Stimulated activated CD8-positive, alpha-beta memory T cell treated with anti-CD3 and anti-CD28 coated beads, Interleukin-4, amount 100 ng/mL, for 1 hour (primary cell): ENCODE results near the gene C3orf52.

Source experiments
- DNase-seq, 2 donors: peaks; one replicate each; pipeline ENCODE4 v3.0.0-alpha.2; 2020; ENCODE audit warnings: low read depth in 2 of 2, low spot score in 1 of 2

C3orf52 gene

DNA sequence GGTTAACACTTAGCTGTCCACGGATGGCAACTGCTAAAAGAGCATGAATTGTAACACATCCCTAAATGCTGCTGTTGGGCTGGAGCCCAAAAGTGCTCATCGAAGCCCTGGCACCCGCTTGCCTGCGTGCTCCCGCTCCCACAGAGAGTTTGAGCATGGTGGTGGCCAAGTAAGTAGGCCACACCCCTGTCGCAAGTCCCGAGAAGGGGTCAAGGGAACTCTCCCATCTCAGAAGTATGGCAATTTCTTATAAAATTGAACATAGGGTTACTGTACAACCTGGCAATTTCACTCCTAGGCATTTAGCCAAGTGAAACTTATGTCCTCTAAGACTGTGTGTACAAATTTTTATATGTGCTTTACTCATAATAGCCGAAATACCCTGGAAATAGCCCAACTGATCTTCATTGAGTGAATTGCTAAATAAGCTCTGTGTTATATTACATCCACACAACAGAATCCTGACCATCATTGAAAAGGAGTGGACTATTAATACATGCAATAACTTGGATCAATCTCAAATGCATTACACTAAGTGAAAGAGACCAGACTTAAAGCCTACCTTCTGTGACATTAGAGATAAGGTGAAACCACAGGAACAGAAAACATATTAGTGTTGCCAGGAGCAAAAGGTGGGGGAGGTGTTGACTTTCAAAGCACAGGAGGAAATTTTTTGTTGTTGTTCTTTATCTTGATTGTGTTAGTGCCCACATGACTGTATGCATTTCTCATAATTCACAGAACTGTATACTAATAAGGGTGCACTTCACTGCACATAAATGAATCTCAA, 48.3 kb downstream of the C3orf52 start:
- DNase-seq = no peak

DNA sequence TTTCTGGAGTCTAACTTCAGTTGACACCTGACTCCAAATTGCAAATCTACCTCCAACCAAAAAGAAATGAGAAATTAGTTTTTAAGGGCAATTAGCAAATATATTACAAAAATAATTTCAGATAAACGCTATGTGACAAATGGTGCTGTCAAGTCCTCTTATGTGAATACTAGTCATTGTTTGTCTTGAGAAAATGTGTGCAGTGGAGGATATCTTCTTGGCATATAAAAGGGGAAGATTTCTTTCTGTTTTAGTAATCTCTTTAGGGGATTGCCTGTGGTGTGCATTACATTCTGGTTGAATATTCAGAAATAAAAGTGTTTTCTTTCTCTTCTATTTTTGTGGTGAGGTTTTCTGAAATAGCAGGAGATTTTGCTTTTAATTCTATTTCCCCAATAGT, 49.9 kb downstream of the C3orf52 start:
- DNase-seq = no peak

DNA sequence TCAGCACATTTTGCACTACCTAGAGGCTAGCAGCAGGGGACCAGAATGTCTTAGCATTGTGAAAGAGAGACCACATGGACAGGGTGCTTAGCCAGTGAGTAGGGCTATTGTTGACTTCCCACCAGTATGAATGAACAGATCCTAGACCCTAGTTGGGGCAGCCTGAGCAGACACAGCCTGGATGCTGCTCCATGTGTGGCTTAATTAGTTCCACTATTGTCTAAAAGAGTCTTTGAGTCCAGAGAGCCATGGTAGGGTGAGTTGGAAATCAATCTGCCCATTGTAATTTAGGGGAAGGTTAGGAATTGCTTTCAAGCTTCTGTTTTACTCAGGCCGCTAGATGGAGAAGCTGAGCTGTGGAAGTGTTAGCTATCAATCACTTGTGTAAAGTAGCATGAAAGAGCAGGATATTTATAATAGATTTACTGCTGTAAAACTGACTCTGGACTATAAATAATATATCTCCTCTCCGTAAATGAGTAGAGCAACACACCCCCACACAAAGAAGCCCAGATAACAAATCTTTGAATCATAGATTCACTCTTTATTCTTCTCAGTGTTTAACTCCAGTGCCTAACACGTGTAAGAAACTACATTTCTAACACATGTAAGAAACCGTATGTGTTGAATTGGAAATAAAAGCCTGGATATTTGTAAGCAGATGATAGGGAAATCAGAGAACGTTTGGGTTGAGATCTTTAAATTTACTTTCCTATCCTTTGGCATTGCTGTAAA, 50.9 kb downstream of the C3orf52 start:
- DNase-seq = no peak

DNA sequence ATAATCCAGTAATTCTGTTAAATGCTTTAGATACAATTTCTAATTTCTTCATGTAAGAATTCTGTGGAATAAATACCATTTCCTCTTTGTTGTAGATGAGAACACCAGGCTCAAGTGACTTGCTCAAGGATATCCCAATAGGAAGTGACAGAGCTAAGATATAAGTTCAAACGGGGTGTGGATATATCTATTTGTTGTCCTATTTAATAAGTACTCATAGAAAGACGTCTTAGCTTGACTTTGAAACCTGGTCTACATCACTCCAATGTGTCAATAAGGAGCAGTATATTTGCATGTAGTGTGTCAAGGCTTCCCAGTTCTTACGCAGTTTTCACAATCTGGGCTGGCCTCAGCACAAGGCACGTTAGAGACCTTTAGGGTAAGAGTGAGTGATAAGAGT, 51.6 kb downstream of the C3orf52 start:
- no peak for DNase-seq

DNA sequence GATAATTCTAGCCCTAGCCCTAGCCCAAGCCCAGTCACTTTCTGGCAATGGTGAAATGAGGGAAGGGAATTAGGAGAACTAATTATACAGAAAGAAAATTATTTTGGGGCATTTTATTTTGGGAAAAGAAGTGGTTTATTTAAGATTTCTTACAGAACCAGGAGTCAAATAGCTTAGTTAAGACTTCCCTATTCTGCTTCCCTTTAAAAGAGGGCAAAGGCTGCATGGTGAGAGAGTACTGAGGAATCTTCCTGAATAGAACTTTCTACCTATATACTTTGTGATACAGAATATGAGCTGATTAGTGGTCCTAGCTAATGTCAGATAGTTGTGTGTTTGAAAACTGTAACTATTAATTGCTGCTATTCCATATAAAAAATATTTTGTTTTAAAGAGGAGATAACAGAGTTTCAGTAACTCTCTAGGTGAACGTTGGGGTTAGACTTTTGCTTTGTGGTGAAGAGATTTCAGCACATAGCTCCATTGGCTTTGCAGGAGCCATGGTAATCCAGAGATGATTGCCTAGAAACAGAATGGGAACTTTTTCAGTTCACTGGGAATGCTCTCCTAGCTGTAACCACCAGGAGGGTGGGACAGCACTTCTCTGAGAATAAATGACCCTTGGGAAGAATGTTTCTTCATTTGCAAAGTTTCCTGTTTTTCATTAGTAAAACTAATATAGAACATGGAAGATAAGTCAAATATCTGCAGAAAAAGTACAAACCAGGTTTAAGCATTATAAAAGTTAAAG, 52.2 kb downstream of the C3orf52 start:
- no peak for DNase-seq

DNA sequence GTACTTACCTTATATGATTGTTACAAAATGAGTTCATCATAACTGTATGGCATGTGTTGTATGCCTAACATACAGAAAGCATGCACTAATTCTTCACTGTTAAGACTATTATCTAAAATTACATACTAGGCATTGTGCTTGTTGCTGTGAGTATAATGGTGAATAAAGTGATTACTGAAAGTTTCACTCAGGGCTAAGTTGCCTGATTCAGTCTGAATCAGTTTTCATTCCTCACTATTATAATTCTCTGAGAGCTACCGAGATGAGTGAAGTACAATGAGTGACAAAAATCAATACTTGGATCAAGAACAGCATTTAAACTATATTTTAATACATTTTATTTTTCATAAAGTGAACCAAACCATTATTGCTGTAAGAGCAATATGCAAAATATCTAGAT, 54.4 kb downstream of the C3orf52 start:
- DNase-seq = no peak

DNA sequence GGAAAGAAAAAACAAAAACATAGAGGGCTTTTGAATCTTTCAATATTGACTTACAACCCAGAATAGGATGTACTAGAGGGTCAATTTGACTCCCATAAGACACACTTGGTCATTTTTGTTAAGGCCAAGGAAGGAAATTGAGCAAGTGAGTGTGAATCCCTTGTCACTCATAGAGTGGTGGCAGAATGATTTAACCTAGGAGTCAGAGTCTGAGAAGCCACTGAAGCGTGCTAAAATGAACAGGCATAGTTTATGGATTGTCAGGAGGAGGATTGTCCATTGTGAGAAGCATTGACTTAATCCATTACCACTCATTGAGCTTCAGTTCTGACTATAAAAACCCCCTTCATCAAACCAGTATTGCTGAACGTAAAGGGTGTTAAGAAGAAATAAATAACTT, 55.1 kb downstream of the C3orf52 start:
- no peak for DNase-seq

DNA sequence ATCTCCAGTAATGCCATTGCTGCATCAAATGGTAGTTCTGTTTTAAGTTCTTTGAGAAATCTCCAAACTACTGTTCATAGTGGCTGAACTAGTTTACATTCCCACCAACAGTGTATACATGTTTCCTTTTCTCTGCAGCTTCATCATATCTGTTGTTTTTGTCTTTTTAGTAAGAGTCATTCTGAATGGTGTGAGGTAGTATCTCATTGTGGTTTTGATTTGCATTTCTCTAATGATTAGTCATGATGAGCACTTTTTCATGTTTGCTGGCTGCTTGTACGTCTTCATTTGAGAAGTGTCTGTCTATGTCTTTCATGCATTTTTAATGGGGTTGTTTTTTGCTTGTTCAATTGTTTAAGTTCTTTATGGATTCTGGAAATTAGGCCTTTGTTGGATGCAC, 57.1 kb downstream of the C3orf52 start:
- DNase-seq = no peak

DNA sequence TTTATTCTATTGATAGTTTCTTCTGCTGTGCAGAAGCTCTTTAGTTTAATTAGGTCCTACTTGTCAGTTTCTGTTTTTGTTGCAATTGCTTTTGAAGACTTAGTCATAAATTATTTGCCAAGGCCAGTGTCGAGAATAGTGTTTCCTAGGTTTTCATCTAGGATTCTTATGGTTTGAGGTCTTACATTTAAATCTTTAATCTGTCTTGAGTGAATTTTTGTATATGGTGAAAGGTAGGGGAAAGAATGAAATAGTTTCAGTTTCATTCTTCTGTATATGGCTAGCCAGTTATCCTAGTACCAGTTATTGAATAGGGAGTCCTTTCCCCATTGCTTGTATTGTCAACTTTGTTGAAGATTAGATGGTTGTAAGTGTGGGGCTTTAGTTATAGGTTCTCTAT, 57.5 kb downstream of the C3orf52 start:
- DNase-seq = no peak

DNA sequence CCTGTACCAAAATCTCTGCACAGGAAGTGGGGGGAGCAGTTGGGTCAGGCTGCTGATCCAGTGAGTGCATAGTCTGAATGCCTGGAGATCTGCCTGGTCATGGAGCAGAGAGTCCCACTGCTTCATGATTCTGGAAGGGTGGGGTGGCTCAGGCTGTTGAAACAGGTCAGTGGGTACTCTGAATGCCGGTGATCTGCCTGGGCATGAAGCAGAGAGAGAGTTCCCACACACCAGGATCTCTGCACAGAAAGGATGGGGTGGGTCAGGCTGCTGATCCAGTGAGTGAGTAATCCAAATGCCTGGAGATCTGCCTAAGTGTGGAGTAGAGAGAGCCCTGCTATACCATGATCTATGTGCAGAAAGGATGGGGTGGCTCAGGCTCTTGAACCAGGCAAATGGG, 62.9 kb downstream of the C3orf52 start:
- DNase-seq = no peak

DNA sequence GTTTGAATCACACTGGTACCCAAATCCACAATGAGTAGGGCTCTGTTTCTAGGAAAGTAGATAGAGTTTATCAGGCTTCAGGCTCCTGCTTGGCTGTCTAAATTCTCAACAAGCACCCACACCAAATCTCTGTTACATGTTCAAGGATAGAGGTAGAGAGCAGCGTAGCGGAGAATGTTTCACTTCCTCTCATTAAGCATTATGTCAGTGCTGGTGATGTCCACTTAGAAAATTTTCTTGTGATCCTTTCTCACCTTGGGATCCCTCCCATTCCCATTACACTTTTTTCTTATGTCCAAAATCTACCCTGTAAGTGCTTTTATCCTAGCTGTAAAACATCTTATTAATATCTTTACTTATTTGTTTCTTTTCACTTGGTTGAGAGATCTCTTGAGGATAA, 81.6 kb downstream of the C3orf52 start:
- no peak for DNase-seq
